ENCODE data around the gene AMPD2. TPM values are rescaled to one million over a fixed set of nuclear protein-coding genes. Genes with fewer than 3 reads are reported as not detected.

The AMPD2 gene
- total and polyA plus RNA-seq, 9 of the 15 experiments (the other 6 are each of a cell fraction or from before 2014, with no cell fraction given), result 2.0 to 77.7 (median 28.2) TPM

- no peaks in the 10 kb centered on the region; a peak in 1 of 5 replicates for H3K27me3 ChIP-seq (ENCODE audit: control insufficient read depth in 2 of 2, insufficient read depth in 2 of 2, low read length in 2 of 2)
- H3K79me2 ChIP-seq (ENCODE audit: control insufficient read depth, insufficient read depth, low read length), result no peaks in the 10 kb centered on the region
- H3K9me3 ChIP-seq (replicated peaks; ENCODE audit: control insufficient read depth, insufficient read depth, low read depth, low read length), result no peaks in the 10 kb centered on the region; the same call in 1 of the 2 replicates
- H3K4me2 ChIP-seq (ENCODE audit: insufficient read depth, low read length), result no peak overlapping the region
- no TSS peak for BruUV-seq (replicated peaks)
- no peak overlapping the region for H3K27ac ChIP-seq (ENCODE audit: extremely low read depth, low read depth, low read length)
- POLR2A ChIA-PET, result no interaction called here
- no peak overlapping the region for H3K9ac ChIP-seq (ENCODE audit: insufficient read depth in 1 of 2, low read depth in 2 of 2, low read length in 2 of 2)
- no peak for DNase-seq (ENCODE audit: extremely low read depth in 1 of 4, low spot score in 3 of 4)
- intact Hi-C loops (cut with micrococcal nuclease) (loop anchor here (1.0 to 10.0 kb wide), 5 partner anchors 9 to 472 kb away; partner anchors contain the start of gene UBL4B), in situ Hi-C loops (cut with MboI) (loop anchor here (5.0 to 10.0 kb wide), 3 partner anchors 130 to 372 kb away; no protein-coding TSS in a partner anchor)
- H3K4me1 ChIP-seq (replicated peaks in 1 of 2; ENCODE audit: control insufficient read depth in 2 of 2, insufficient read depth in 2 of 2, low read length in 2 of 2), result peaks cover 26 to 47% of the 10 kb centered on the region in 2 experiments
- H2AFZ ChIP-seq (ENCODE audit: low read depth, low read length), result no peak overlapping the region
- 18% methylated on average over 3 of the region's 3 CpGs for WGBS (ENCODE audit: insufficient coverage, low coverage, missing lambda C conversion rate)
- CTCF ChIA-PET (ENCODE audit: low intra/inter-chr PET ratio), result interaction anchor here (0.6 to 6.9 kb wide), 8 partner anchors 22 to 415 kb away, joined by 3 to 77 read pairs (median 6); partner anchors contain the start of gene AHCYL1
- TF ChIP-seq ZNF224 (CRISPR knock-in tag; IDR thresholded peaks at IDR 0.05), result no peak
- TF ChIP-seq, protein P1, sequence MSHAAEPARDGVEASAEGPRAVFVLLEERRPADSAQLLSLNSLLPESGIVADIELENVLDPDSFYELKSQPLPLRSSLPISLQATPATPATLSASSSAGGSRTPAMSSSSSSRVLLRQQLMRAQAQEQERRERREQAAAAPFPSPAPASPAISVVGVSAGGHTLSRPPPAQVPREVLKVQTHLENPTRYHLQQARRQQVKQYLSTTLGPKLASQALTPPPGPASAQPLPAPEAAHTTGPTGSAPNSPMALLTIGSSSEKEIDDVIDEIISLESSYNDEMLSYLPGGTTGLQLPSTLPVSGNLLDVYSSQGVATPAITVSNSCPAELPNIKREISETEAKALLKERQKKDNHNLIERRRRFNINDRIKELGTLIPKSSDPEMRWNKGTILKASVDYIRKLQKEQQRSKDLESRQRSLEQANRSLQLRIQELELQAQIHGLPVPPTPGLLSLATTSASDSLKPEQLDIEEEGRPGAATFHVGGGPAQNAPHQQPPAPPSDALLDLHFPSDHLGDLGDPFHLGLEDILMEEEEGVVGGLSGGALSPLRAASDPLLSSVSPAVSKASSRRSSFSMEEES (CRISPR knock-in tag; IDR thresholded peaks at IDR 0.05), result 0 out of 2 replicates have a peak, but pooled peaks have one; percentile 33
- TF ChIP-seq DEAF1 (CRISPR knock-in tag; IDR thresholded peaks at IDR 0.05), result no peak
- TF ChIP-seq HOXB6 (CRISPR knock-in tag; IDR thresholded peaks at IDR 0.05; ENCODE audit: borderline replicate concordance), result no peak
- no peak overlapping the region for H3K4me3 ChIP-seq
- H4K20me1 ChIP-seq (replicated peaks; ENCODE audit: control insufficient read depth, insufficient read depth, low read length), result no peaks in the 10 kb centered on the region
- FAIRE-seq, result no peak
- ATAC-seq, result no peak
- H3K9me1 ChIP-seq (ENCODE audit: control insufficient read depth, insufficient read depth, low read length), result no peaks in the 10 kb centered on the region
- H3K36me3 ChIP-seq (ENCODE audit: control insufficient read depth, insufficient read depth, low read length), result no peaks in the 10 kb centered on the region
Measured at GRCh38 chr1:109642626-109643025, 23.0 kb downstream of the AMPD2 start.
